HuH-7.5 (cell line): Measurements from ENCODE around the gene NCF2.
"Not testable (repeated sequence)": the region's sequence is repeated elsewhere in the genome, so short reads cannot be mapped to it uniquely, and the experiment has no call there.

Experiments
- DNase-seq: peaks from one replicate; pipeline ENCODE4 v3.0.0; 2011; ENCODE audit warnings: low spot score

NCF2 gene

GRCh38 chr1:183590244-183591191 is at the start of gene NCF2:
NCF2 (minus strand) TSS chr1:183590459; CDS start chr1:183590329, 130 bp downstream.
- DNase-seq: no peak

GRCh38 chr1:183638649-183639387 is 48.6 kb upstream of the NCF2 start:
- DNase-seq: no peak

DNA sequence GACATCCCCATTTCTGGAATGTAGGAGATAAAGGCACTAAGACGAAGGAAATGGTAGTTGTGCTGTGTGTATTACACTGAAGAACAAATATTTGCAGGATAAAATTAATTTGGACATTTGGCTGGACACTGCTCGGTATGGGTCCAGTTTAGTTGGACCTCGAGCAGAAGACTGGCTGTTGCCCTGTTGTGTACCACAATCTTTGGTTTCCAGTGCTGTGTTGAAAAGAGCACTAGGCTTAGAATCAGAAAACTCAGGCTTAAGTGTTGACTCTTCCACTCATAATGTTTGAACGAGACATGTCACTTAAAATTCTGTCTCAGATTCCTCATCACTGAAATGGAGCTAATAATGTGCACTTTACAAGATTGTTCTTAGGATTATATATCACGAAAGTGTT is 46.5 kb upstream of the NCF2 start:
- no peak for DNase-seq

GRCh38 chr1:183636334-183636682 is 46.0 kb upstream of the NCF2 start:
- DNase-seq: no peak

DNA sequence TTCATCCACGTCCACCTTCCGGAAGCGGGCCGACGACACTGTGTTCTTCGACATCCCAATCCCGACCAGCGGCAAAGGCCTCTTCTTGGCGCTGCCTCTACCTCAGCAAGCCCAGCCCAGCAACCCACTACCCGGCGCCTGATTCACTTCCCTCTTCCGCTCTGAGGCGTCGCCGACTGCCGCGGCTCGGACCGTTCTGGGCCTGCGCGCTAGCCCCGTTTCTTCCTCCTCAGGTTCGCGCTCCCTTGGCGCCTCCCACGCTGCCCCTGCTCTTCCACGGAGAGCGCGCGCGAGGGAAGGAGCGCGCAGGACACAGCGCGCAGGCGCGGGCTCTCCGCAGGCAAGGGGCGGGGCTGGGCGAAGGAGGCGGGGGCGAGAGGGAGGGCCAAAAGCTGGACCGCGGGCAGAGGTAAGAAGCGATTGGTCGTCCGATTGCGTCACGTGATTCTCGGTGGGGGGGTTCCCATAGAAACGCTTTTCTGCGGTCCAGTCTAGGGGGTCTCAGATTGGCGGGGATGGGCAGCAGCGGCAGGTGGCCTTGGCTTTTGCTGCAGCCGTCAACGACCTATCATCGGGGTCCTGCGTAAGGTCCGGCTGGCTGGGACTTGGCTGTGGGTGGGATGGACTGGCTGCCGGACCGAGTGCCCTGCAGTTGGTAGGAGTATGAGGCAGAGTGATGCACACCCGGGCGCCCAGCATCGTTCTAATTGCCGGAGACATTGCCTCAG is 45.5 kb upstream of the NCF2 start, which contains the start of gene ARPC5:
TSS of gene ARPC5 (minus strand) at position 178 of the 728 bp plus-strand sequence. CDS start at position 54, 124 bp downstream.
- peak; percentile 70 for DNase-seq

DNA sequence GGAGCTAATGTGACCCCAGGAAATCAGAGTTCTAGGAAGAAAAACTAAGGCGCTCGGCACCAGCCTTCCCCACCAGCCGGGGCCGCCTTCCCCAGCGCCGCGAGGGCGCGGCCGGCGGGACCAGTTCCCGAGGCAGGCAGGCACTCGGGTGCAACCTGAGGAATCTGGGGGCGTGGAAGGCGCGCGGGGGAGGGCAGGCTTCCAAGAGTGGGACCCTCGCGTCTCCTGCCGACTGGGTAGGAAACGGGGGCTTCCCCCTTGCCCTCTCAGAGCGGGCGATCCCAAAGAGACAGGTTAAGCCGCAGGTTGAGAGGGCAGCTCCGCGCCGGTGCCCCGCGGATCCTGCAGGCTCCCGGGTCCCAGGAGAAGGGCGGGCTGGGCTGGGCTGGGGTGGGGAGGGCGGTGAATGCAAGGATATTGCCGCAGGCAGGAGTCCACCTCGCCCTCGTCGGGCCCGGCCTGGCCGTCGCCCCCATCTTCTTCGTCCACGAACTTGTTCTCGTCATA is 44.9 kb upstream of the NCF2 start:
- no peak for DNase-seq

DNA sequence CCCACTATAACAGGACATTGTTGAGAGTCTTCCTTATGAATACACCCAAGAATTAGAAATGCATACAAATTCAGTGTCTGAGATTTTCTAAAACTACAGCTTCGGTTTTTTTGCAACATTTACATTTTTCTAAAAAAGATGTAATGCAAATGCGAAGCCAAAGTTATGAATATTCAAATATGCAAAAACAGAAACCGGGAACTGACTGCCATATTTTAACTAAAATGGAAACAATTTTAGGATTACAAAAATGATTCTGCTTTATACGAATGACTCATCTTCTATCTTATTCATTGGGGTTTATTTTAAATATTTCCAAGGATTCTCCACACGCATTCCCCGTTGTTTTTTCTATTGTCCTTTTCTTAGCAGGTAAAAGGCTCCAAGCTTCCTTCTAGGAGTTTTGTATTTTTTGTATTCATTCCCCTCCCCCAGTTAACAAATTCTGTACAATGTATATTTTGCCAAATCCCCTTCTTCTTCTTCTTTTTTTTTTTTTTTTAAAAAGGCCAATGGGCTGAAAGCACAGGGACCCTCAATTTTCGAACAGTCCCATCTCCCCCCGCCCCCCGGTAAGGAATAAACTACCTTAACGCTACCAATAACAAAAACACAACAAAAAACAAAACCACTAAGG is 44.3 kb upstream of the NCF2 start:
- no peak for DNase-seq

- DNase-seq: peak; percentile 22
Measured at GRCh38 chr1:183633676-183634343, 43.6 kb upstream of the NCF2 start.

DNA sequence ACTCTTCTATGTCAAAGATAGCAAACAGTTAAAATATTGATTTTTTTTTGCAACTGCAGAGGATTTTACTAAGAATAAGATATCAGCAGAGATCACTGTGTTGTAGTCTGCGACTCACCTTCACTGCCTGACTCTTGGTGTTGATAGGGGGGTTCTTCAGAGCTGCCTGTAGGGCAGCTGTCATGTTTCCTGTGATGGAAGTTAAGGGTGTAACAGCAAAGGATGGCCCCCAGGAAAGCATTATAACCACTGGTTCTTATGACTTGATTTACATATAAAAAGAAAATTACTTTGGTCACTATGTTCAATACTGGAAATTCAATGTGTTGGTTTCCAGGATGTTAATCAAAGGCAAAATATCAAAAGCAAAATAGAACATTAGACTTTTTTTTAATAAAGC is 42.7 kb upstream of the NCF2 start:
- DNase-seq: no peak

DNA sequence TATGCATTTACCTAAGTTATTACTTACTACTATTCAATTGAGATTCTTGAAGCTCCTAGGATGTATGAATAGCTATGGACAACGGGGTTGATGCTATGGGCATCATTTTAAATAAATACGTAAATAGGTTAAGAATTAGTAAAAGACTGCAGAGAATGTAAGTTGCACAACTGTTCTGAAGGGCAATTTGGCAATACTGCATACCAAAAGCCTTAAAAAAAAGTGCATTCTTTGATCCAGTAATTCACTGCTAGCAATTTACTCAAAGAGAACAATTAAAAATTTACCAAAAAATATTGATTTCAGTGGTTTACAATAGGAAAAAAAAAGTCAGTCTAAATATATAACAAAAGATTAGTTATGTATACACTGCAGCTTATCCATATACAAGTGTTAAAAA is 41.9 kb upstream of the NCF2 start:
- DNase-seq: no peak

GRCh38 chr1:183630748-183631147 is 40.5 kb upstream of the NCF2 start:
- DNase-seq: no peak

GRCh38 chr1:183628537-183628936 is 38.3 kb upstream of the NCF2 start:
- DNase-seq: no peak

GRCh38 chr1:183626236-183626635 is 36.0 kb upstream of the NCF2 start:
- not testable (repeated sequence) for DNase-seq

GRCh38 chr1:183622884-183623785 is 32.9 kb upstream of the NCF2 start:
- peak; percentile 23 for DNase-seq

GRCh38 chr1:183622013-183622412 is 31.8 kb upstream of the NCF2 start:
- DNase-seq: no peak

DNA sequence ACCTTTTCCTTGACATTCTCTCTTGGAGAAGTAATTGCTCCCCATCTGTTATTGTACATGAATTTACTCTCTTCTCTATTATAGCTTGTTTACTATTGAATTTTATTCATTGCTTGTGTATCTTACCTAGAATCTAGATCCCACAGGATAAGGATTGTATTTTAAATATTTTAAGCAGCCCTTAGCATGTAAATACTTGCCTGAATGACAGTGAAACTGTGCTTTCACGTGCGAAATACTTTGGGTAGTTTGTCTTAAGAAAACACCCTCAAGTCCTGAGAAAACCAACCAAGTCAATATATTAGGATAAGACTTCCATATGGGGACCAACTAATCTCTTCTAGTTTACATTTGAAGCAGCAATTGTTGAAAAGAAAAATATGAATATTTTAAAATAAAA is 30.1 kb upstream of the NCF2 start:
- DNase-seq: no peak

DNA sequence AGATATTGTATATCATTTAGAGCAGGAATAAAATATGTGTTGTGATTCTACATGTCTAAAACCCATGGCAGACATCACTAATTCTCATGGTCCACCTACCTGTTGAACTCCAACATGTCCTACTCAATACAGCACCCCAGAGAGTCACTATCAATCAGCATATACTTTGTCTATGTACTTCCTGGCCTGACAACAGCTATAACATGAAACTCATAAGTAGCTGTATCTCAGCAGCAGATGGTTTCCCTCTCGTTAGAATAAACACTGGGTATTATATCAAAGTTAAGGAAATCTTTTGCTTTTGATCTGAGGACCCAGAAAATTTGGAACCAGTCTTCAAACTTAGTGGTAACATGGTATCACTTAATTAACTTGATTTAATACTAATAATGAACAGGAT is 29.5 kb upstream of the NCF2 start:
- no peak for DNase-seq

- not testable (repeated sequence) for DNase-seq
Measured at GRCh38 chr1:183618202-183618601, 27.9 kb upstream of the NCF2 start.

- DNase-seq: not testable (repeated sequence)
Measured at GRCh38 chr1:183612975-183613374, 22.7 kb upstream of the NCF2 start.

DNA sequence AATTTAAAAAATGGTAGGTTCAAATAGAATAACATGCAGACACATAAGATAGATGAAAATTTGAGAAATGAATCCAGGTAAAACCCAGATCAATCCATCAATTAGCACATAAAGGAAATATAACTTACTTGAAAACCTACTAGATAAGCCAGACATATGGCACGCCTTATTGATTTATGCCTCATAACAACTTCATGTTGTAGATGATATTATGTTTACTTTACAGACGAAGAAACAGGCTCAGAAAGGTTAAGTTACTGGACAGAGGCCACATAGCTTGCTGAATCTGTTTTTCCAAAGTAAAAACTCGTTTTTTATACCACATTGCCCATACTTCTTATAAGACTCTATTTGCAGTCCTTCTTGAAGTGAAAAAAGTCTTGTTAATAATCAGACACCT is 22.1 kb upstream of the NCF2 start:
- no peak for DNase-seq
